ENCODE data around the gene ZNF764.

DNA sequence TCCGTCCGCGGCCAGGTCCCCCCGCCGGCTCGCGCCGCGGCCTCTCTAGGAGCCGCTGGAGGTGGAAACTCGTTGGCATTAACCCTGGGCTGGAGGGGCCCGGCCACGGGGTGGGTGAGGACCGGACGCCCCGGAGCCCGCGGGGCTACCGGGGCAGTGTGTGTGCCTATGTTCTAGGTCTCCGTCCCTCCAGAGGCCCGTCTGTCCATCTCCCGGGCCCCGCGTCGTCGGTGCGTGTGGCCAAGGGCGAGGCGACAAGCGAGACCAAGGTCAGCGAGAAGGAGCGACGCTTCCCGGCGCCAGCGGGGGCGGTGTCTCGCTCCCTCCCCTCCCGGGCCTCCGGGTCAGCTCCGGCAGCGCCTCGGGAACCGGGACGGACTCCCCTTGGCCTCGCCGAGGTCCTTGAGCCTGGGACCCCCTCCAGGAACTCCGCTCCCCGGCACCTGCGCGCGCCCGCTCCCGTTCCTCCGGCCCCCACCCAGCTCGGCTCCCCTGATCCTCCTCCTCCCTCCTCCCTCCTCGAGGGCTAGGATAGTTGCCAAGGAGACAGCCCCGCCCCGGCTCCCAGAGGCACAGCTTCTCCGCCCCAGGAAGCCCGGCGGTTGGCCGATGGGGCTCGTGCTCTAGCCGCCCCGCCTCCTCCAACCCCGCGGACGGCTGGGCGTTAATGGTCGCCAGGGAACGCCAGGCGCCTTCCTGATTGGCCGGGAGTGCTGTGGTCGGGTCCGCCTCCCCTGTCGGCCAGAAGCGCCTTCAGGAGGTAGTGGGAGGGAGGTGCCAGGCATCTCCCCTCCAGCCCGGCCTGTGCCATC lies 31.1 kb downstream of the ZNF764 start:
- TF ChIP-seq, protein P1, sequence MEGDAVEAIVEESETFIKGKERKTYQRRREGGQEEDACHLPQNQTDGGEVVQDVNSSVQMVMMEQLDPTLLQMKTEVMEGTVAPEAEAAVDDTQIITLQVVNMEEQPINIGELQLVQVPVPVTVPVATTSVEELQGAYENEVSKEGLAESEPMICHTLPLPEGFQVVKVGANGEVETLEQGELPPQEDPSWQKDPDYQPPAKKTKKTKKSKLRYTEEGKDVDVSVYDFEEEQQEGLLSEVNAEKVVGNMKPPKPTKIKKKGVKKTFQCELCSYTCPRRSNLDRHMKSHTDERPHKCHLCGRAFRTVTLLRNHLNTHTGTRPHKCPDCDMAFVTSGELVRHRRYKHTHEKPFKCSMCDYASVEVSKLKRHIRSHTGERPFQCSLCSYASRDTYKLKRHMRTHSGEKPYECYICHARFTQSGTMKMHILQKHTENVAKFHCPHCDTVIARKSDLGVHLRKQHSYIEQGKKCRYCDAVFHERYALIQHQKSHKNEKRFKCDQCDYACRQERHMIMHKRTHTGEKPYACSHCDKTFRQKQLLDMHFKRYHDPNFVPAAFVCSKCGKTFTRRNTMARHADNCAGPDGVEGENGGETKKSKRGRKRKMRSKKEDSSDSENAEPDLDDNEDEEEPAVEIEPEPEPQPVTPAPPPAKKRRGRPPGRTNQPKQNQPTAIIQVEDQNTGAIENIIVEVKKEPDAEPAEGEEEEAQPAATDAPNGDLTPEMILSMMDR (IDR thresholded peaks at IDR 0.05), result peak in 10 of 12 donors; percentile 5 to 53 (median 28)
- TF ChIP-seq POLR2A (IDR thresholded peaks at IDR 0.05), result peak; percentile 38 to 86

Data from heart left ventricle (tissue), 13 donors.